Measurements from ENCODE around the gene RGS2.

Gene RGS2

GRCh38 chr1:192830595-192831246, 21.9 kb downstream of the RGS2 start:
- DNase-seq (ENCODE audit: low spot score), result peak; percentile 19

GRCh38 chr1:192831706-192832355, 23.0 kb downstream of the RGS2 start:
- DNase-seq (ENCODE audit: low spot score), result no peak

- DNase-seq (ENCODE audit: low spot score), result no peak
Measured at GRCh38 chr1:192832492-192832891, 23.7 kb downstream of the RGS2 start.

- DNase-seq (ENCODE audit: low spot score), result no peak
Measured at GRCh38 chr1:192835116-192835515, 26.3 kb downstream of the RGS2 start.

- no peak for DNase-seq (ENCODE audit: low spot score)
Measured at GRCh38 chr1:192839162-192840066, 30.6 kb downstream of the RGS2 start.

- no peak for DNase-seq (ENCODE audit: low spot score)
Measured at GRCh38 chr1:192844360-192844759, 35.5 kb downstream of the RGS2 start.

- no peak for DNase-seq (ENCODE audit: low spot score)
Measured at GRCh38 chr1:192846950-192847349, 38.1 kb downstream of the RGS2 start.

GRCh38 chr1:192849011-192849410, 40.2 kb downstream of the RGS2 start:
- DNase-seq (ENCODE audit: low spot score), result no peak

GRCh38 chr1:192849442-192849841, 40.6 kb downstream of the RGS2 start:
- DNase-seq (ENCODE audit: low spot score), result no peak

GRCh38 chr1:192852001-192852947, 43.4 kb downstream of the RGS2 start:
- DNase-seq (ENCODE audit: low spot score), result peak; percentile 6

- DNase-seq (ENCODE audit: low spot score), result no peak
Measured at GRCh38 chr1:192858456-192858855, 49.6 kb downstream of the RGS2 start.

GRCh38 chr1:192859808-192860207, 51.0 kb downstream of the RGS2 start:
- no peak for DNase-seq (ENCODE audit: low spot score)

- DNase-seq (ENCODE audit: low spot score), result no peak
Measured at GRCh38 chr1:192860478-192861185, 51.8 kb downstream of the RGS2 start.

GRCh38 chr1:192861860-192862259, 53.0 kb downstream of the RGS2 start:
- no peak for DNase-seq (ENCODE audit: low spot score)

Data from Ammon's horn (tissue), 1 donor.